OCI-LY7 (cell line): ENCODE results near the gene KCNK5. TPM values are rescaled to one million over a fixed set of nuclear protein-coding genes. Genes with fewer than 3 reads are reported as not detected.

Source experiments
- BruUV-seq: library from RNA; stranded (reverse); fragments of 400-500 nt; replicated peaks from 2 replicates; lab custom pipeline; 2021; lab: Mats Ljungman, UMichigan
- CTCF ChIA-PET: fragments of 300-600 bp; sonication (Branson Sonifier 250); formaldehyde crosslinking; loops from one replicate; lab custom pipeline; 2022; ENCODE audit warnings: antibody characterized with exemption; ENCODE audit not compliant: unreplicated experiment; lab: Charles Lee
- POLR2A ChIA-PET: fragments of 300-600 bp; sonication (Branson Sonifier 250); formaldehyde crosslinking; loops from one replicate; lab custom pipeline; 2022; ENCODE audit warnings: antibody characterized with exemption; lab: Charles Lee
- DNase-seq: peaks from one replicate; pipeline ENCODE4 v3.0.0-alpha.2; 2015; ENCODE audit warnings: low spot score
- H2AFZ ChIP-seq: fragments of 200-600 bp; sonication (generic), shearing (Covaris generic); 2 replicates; pipeline ENCODE4 v1.6.1; 2014; ENCODE audit warnings: mild to moderate bottlenecking, antibody characterized with exemption, low read length, moderate library complexity
- H3K27ac ChIP-seq: fragments of 200-600 bp; sonication (generic); 2 replicates; pipeline ENCODE4 v1.5.1; 2014; ENCODE audit warnings: mixed run types, low read depth, mild to moderate bottlenecking, moderate library complexity, low read length, inconsistent platforms; ENCODE audit not compliant: poor library complexity, severe bottlenecking
- H3K36me3 ChIP-seq: fragments of 200-600 bp; sonication (generic); 2 replicates; pipeline ENCODE4 v1.6.1; 2014; ENCODE audit warnings: mild to moderate bottlenecking, antibody characterized with exemption, low read length, moderate library complexity, mixed read lengths; ENCODE audit not compliant: insufficient read depth
- H3K4me1 ChIP-seq: fragments of 200-600 bp; sonication (generic); 2 replicates; pipeline ENCODE4 v1.5.1; 2014; ENCODE audit warnings: mild to moderate bottlenecking, low read length; ENCODE audit not compliant: insufficient read depth, poor library complexity, severe bottlenecking
- H3K4me2 ChIP-seq: fragments of 200-600 bp; sonication (generic); 2 replicates; pipeline ENCODE4 v1.6.1; 2014; ENCODE audit warnings: mild to moderate bottlenecking, low read length
- H3K4me3 ChIP-seq: fragments of 200-600 bp; sonication (generic); 2 replicates; pipeline ENCODE4 v1.5.1; 2014; ENCODE audit warnings: mild to moderate bottlenecking, low read depth, low read length; ENCODE audit not compliant: poor library complexity, severe bottlenecking
- H3K79me2 ChIP-seq: fragments of 200-600 bp; sonication (generic); 2 replicates; pipeline ENCODE4 v1.6.1; 2016; ENCODE audit warnings: low read depth, mild to moderate bottlenecking, low read length, moderate library complexity, mixed read lengths; ENCODE audit not compliant: insufficient read depth
- H3K9me2 ChIP-seq: fragments of 200-600 bp; sonication (generic); 2 replicates; pipeline ENCODE4 v1.6.1; 2016; ENCODE audit warnings: mild to moderate bottlenecking, low read length, mixed read lengths; ENCODE audit not compliant: insufficient read depth
- H3K9me3 ChIP-seq: fragments of 200-600 bp; sonication (generic); 2 replicates; pipeline ENCODE4 v1.6.1; 2014; ENCODE audit warnings: mild to moderate bottlenecking, mixed run types, low read length, mixed read lengths
- H4K20me1 ChIP-seq: fragments of 200-600 bp; sonication (generic); 2 replicates; pipeline ENCODE4 v1.6.1; 2014; ENCODE audit warnings: mild to moderate bottlenecking, antibody characterized with exemption, low read length, moderate library complexity, mixed read lengths; ENCODE audit not compliant: insufficient read depth
- CTCF ChIP-seq: fragments of 200-600 bp; sonication (generic); conservative IDR thresholded peaks from 2 replicates; pipeline ENCODE4 v1.5.1; 2014; ENCODE audit warnings: mild to moderate bottlenecking, antibody characterized with exemption, low read length, moderate library complexity, mixed read lengths
- EZH2phosphoT487 ChIP-seq: fragments of 200-600 bp; sonication (generic); IDR thresholded peaks from 2 replicates; pipeline ENCODE4 v1.6.1; 2018; ENCODE audit warnings: low read depth, borderline replicate concordance, mild to moderate bottlenecking, mixed run types, antibody characterized with exemption, low read length, moderate library complexity, mixed read lengths
- intact Hi-C: fragments of 100-400 bp; cut with micrococcal nuclease; formaldehyde crosslinking; loops from one replicate; pipeline ENCODE4 v1.10.0; 2022; ENCODE audit not compliant: unreplicated experiment
- total RNA-seq, 2 experiments: library from RNA; depleted of rRNA in 1 of 2; stranded (reverse); fragments of >200 nt in 1 of 2; shearing (Covaris generic) in 1 of 2; gene quantifications; 2 replicates each; pipeline ENCODE4 v1.2.3, GENCODE V29; 2014 to 2022

KCNK5 gene
- total RNA-seq, 2 experiments from 2014 or later: not detected

GRCh38 chr6:39266375-39266774 lies 37.1 kb upstream of the KCNK5 start:
- intact Hi-C loops: no loop called here
- Histone ChIP-seq H3K79me2 (no peaks in the 10 kb centered on the region), H3K4me2 (no peak overlapping the region), H3K27ac (no peak overlapping the region), H3K9me2 (no peaks in the 10 kb centered on the region), H3K4me3 (no peak overlapping the region), H3K9me3 (no peaks in the 10 kb centered on the region), H3K36me3 (no peaks in the 10 kb centered on the region), H4K20me1 (no peaks in the 10 kb centered on the region), H2AFZ (no peak overlapping the region), H3K4me1 (no peaks in the 10 kb centered on the region)
- no peak for TF ChIP-seq EZH2phosphoT487
- no peak for TF ChIP-seq CTCF
- BruUV-seq: no TSS peak
- POLR2A ChIA-PET: interaction anchor here (1.8 kb wide), 1 partner anchor 11 kb away, joined by 5 read pairs; no protein-coding TSS in a partner anchor
- CTCF ChIA-PET: no interaction called here
- DNase-seq: no peak

GRCh38 chr6:39263303-39264037 lies 34.2 kb upstream of the KCNK5 start:
- Histone ChIP-seq H3K27ac (no peak overlapping the region), H3K9me2 (no peaks in the 10 kb centered on the region), H3K9me3 (no peaks in the 10 kb centered on the region), H3K79me2 (no peaks in the 10 kb centered on the region), H3K36me3 (no peaks in the 10 kb centered on the region), H3K4me3 (no peak overlapping the region), H3K4me2 (no peak overlapping the region), H3K4me1 (no peaks in the 10 kb centered on the region), H2AFZ (no peak overlapping the region), H4K20me1 (no peaks in the 10 kb centered on the region)
- DNase-seq: no peak
- POLR2A ChIA-PET: interaction anchor here (1.0 kb wide), 1 partner anchor 22 kb away, joined by 3 read pairs; no protein-coding TSS in a partner anchor
- no TSS peak for BruUV-seq
- CTCF ChIA-PET: no interaction called here
- intact Hi-C loops: no loop called here
- TF ChIP-seq CTCF: no peak
- no peak for TF ChIP-seq EZH2phosphoT487

GRCh38 chr6:39261751-39262150 lies 32.5 kb upstream of the KCNK5 start:
- Histone ChIP-seq H3K79me2 (no peaks in the 10 kb centered on the region), H3K36me3 (no peaks in the 10 kb centered on the region), H3K9me3 (no peaks in the 10 kb centered on the region), H3K27ac (no peak overlapping the region), H4K20me1 (no peaks in the 10 kb centered on the region), H3K4me2 (no peak overlapping the region), H3K9me2 (no peaks in the 10 kb centered on the region), H3K4me1 (no peaks in the 10 kb centered on the region), H2AFZ (no peak overlapping the region), H3K4me3 (no peak overlapping the region)
- POLR2A ChIA-PET: interaction anchor here (0.9 kb wide), 1 partner anchor 15 kb away, joined by 3 read pairs; no protein-coding TSS in a partner anchor
- CTCF ChIA-PET: no interaction called here
- TF ChIP-seq CTCF: no peak
- TF ChIP-seq EZH2phosphoT487: no peak
- no peak for DNase-seq
- BruUV-seq: no TSS peak
- intact Hi-C loops: no loop called here
